ENCODE results near the gene PLPPR4. TPM values are rescaled to one million over a fixed set of nuclear protein-coding genes. Genes with fewer than 3 reads are reported as not detected.

PLPPR4 gene
- total and polyA plus RNA-seq, 2 donors from 2014 or later, result 0.09 to 0.45 TPM

GRCh38 chr1:99352821-99353220 is 88.5 kb downstream of the PLPPR4 start:
- Histone ChIP-seq H3K27ac (ENCODE audit: low read depth in 2 of 2, low read length in 2 of 2) (no peak overlapping the region), H3K27me3 (ENCODE audit: control insufficient read depth, insufficient read depth, low read length) (no peaks in the 10 kb centered on the region), H3K36me3 (ENCODE audit: control insufficient read depth in 2 of 3, insufficient read depth in 3 of 3, low read length in 3 of 3) (no peaks in the 10 kb centered on the region), H3K4me3 (ENCODE audit: low read length in 3 of 3) (no peak overlapping the region), H3K9ac (ENCODE audit: low read length in 3 of 3) (no peak overlapping the region), H3K9me3 (ENCODE audit: control insufficient read depth in 2 of 3, insufficient read depth in 1 of 3, low read length in 3 of 3) (no peaks in the 10 kb centered on the region), H3K4me1 (ENCODE audit: control insufficient read depth in 2 of 3, insufficient read depth in 2 of 3, low read depth in 1 of 3, low read length in 3 of 3) (no peaks in the 10 kb centered on the region)
- intact Hi-C loops (cut with DNase I), result no loop called here
- DNase-seq, result no peak
- FAIRE-seq, result no peak
- no peak for TF ChIP-seq CTCF (IDR thresholded peaks at IDR 0.05; ENCODE audit: borderline replicate concordance, extremely low read depth, insufficient read depth)

GRCh38 chr1:99358770-99359169 is 94.5 kb downstream of the PLPPR4 start:
- no peaks in the 10 kb centered on the region for H3K9me3 ChIP-seq (ENCODE audit: control insufficient read depth in 2 of 3, insufficient read depth in 1 of 3, low read length in 3 of 3)
- H3K4me1 ChIP-seq (ENCODE audit: control insufficient read depth in 2 of 3, insufficient read depth in 2 of 3, low read depth in 1 of 3, low read length in 3 of 3), result no peaks in the 10 kb centered on the region
- no peaks in the 10 kb centered on the region for H3K27me3 ChIP-seq (ENCODE audit: control insufficient read depth, insufficient read depth, low read length)
- H3K36me3 ChIP-seq (ENCODE audit: control insufficient read depth in 2 of 3, insufficient read depth in 3 of 3, low read length in 3 of 3), result no peaks in the 10 kb centered on the region
- DNase-seq, result no peak
- TF ChIP-seq CTCF (IDR thresholded peaks at IDR 0.05; ENCODE audit: borderline replicate concordance, extremely low read depth, insufficient read depth), result no peak
- H3K4me3 ChIP-seq (ENCODE audit: low read length in 3 of 3), result no peak overlapping the region
- no peak overlapping the region for H3K9ac ChIP-seq (ENCODE audit: low read length in 3 of 3)
- no peak for FAIRE-seq
- intact Hi-C loops (cut with DNase I), result no loop called here
- H3K27ac ChIP-seq (ENCODE audit: low read depth in 2 of 2, low read length in 2 of 2), result no peak overlapping the region

All from kidney (tissue), 14 donors.